ENCODE results near the gene LIF.

Gene LIF

DNA sequence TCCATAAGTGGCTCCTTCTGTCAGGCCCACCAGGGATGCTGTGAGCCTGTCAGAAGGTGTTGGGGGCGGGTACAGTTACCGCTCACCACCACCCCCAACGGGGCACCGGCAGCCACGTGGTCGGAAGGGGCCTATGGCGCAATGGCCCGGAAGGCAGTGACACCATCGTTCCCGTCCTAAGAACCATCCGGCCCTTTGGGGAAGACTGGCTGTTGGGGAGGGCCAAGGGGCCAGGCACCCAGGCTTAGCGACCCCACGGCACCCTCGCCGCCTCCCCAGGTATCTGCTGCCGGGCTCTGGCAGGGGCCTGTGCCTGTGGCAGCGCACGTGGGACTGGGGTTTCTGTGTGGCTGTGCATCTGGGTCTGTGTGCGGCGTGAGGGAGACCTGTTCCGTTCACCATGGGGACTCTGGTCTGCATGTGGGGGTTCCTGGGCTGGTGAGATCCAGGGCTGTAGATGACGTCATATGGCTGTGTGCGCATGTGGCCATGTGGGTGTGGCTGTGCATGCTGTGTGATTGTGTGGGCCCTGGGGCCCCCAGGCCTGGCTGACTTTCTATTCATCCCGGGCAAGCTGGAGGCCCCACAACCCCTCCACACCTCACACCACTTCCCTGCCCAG, 19.4 kb upstream of the LIF start:
- in situ Hi-C loops (cut with HindIII; ENCODE audit: low sequenced_read_pairs) = no loop called here

DNA sequence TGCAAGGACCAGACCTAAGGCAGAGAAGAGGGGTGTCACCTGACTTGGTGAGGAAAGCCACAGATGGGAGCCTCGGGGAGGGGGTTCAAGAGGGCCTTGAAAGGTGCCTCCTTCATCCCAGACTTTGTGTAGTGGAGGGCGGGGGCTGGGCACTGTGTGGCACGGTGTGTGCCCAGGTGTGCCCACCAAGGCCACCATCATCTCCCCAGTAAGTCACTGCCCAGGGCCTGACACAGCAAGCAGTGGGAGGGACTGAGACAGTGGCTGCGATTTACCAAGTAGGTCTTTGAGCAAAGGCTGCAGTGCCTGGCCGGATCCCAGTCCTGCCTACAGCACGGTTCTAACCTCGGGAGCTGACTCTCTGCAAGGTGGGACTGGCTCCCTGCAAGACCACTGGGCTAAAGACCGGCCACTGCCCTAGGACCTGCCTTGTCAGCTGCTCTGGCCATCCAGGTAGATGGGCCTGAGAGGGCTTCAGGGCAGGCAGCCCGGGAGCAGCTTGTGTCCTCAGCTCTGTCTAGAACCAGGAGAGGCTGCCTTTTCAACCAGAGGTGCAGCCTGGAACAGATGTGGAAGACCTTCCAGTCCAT, 18.7 kb upstream of the LIF start:
- in situ Hi-C loops (cut with HindIII; ENCODE audit: low sequenced_read_pairs) = no loop called here

DNA sequence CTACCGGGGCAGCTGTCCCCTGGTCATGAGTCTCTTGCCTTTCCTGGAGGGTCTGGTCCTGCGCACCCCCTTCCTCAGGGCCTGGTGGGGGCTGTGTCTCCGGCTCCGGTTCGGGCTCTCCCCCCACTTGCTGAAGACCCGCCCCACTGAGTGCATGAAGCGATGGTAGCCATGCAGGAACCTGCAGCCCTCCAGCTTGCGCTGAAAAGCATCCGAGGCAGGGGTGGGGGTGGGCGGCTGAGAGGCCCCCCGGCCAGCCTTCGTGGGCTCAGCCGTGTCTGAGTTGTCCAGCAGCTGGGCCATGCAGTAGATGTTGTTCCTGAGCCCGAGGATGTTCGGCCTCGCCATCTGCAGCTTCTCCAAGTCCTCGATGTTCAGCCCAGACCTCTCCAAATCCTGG, 17.3 kb upstream of the LIF start:
- in situ Hi-C loops (cut with HindIII; ENCODE audit: low sequenced_read_pairs) = no loop called here

GRCh38 chr22:30262917-30263741, 16.6 kb upstream of the LIF start:
- in situ Hi-C loops (cut with HindIII; ENCODE audit: low sequenced_read_pairs) = no loop called here

GRCh38 chr22:30262112-30262511, 15.6 kb upstream of the LIF start:
- in situ Hi-C loops (cut with HindIII; ENCODE audit: low sequenced_read_pairs) = no loop called here

GRCh38 chr22:30261134-30261533, 14.6 kb upstream of the LIF start:
- in situ Hi-C loops (cut with HindIII; ENCODE audit: low sequenced_read_pairs) = no loop called here

GRCh38 chr22:30260682-30261081, 14.1 kb upstream of the LIF start:
- in situ Hi-C loops (cut with HindIII; ENCODE audit: low sequenced_read_pairs) = no loop called here

GRCh38 chr22:30260276-30260675, 13.7 kb upstream of the LIF start:
- in situ Hi-C loops (cut with HindIII; ENCODE audit: low sequenced_read_pairs) = no loop called here

- in situ Hi-C loops (cut with HindIII; ENCODE audit: low sequenced_read_pairs) = no loop called here
These were observed 7.8 kb upstream of the LIF start for GRCh38 chr22:30254314-30254713.

- in situ Hi-C loops (cut with HindIII; ENCODE audit: low sequenced_read_pairs) = no loop called here
These were observed 6.8 kb upstream of the LIF start for GRCh38 chr22:30253205-30253852.

DNA sequence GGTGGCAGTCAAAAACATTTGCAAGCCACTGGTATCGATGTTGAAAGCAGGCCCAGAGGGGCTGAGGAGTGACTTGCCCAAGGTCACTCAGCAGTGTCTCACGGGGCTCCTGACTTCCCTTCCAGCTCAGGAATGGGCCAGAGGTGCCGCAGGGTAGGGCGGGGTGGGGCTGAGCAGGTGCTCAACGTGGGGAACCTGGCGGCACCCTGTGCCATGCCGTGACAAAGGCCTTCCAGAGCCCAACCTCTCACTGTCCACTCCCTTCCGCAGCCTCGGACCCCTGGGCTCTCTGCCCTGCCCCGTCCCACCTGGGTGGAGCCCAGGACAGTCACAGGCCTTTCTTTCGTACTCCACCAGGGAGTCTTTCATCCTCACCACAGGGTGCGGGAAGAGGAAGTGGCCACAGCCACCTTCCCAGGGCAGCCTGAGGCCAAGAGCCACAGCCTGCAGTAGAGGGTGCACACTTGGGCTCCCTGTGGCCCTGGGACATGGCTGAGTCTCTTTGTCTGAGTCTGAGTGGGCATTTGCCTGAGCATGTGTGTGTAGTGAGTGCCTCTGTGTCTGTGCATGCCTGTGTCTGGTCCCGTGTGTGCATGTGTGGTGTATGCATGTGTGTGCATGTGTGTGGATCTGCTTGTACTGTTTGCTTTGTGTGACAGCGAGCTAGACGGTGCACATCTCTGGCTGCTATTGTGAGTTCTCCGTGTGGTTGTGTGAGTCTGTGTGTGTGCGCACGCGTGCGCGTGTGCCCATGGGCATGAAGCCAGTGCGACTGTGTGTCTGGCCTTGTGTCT, 6.0 kb upstream of the LIF start:
- in situ Hi-C loops (cut with HindIII; ENCODE audit: low sequenced_read_pairs) = no loop called here

DNA sequence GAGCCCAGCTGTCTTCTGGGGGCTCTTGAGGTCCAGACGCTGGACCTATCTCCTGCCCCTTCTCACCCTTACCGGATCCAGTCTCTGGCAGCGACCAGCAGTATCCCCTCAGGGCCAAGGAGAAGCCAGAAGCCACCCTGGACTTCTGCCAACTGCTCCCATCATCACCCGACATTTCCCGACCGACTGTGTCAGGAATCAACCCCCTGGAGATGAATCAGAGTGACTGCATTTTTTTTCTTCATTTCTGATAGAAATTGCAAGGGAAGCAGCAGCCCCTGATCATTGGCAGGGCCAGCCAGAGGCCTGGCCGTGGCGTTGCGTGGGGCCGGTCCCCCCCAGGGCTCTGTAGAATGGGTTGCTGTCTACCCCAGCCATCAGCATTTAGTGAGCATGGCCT, 5.2 kb upstream of the LIF start:
- in situ Hi-C loops (cut with HindIII; ENCODE audit: low sequenced_read_pairs) = no loop called here

GRCh38 chr22:30250661-30251267, 4.2 kb upstream of the LIF start:
- in situ Hi-C loops (cut with HindIII; ENCODE audit: low sequenced_read_pairs) = no loop called here

DNA sequence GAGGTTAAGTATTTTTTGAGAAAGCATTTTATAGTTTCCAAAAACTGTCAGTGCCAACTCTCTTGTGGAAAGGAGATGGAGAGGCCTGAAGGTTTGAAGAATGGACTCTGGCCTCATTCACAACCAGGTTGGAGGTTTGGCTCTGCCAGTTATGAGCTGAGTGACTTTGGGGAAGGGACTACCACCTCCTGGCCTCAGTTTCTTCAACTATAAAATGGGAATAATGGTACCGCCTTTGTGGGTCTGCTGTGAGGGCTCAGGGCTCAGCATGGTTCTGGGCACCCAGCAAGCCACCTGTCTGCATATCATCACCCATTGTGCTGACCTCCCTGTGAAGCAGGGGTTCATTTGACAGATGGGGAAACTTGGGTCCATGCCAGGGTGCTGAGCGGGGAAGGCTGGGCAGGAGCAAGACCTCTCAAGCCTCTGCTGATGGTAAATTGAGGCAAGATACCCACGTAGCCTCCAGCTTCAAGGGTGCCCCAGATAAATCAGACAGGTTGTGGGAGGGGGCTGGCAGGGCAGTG, 3.5 kb upstream of the LIF start:
- in situ Hi-C loops (cut with HindIII; ENCODE audit: low sequenced_read_pairs) = no loop called here

GRCh38 chr22:30249049-30250038, 2.8 kb upstream of the LIF start:
- in situ Hi-C loops (cut with HindIII; ENCODE audit: low sequenced_read_pairs) = loop anchor here (10.0 kb wide), 1 partner anchor 65 kb away; no protein-coding TSS in a partner anchor

DNA sequence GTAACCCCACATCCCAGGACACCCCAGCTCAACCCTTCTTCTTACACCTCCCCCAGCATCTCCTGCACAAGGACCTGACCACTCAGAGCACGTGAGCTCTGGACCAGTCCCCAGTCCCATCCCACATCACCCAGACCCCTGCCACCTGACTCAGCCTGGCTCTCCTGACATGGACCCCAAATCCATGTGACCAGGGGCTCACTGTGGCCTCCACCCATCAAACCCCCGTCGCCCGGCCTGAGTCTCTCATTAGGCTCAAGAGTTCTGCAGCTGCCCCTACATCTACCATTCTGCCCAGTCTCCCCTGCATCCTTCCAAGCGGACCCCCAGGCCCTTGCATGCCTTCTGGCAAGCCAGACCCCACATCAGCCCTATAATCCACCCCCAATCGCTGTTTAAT, 1.9 kb upstream of the LIF start:
- in situ Hi-C loops (cut with HindIII; ENCODE audit: low sequenced_read_pairs) = loop anchor here (10.0 kb wide), 1 partner anchor 64 kb away; no protein-coding TSS in a partner anchor

GRCh38 chr22:30247974-30248373, 1.4 kb upstream of the LIF start:
- in situ Hi-C loops (cut with HindIII; ENCODE audit: low sequenced_read_pairs) = loop anchor here (10.0 kb wide), 1 partner anchor 63 kb away; no protein-coding TSS in a partner anchor

- in situ Hi-C loops (cut with HindIII; ENCODE audit: low sequenced_read_pairs) = loop anchor here (10.0 kb wide), 1 partner anchor 63 kb away; no protein-coding TSS in a partner anchor
These were observed 1.0 kb upstream of the LIF start for GRCh38 chr22:30247561-30247960.
